Astrocyte of the hippocampus (primary cell): ENCODE measurements around the gene SUCLG1.
"Not testable (repeated sequence)": the region's sequence is repeated elsewhere in the genome, so short reads cannot be mapped to it uniquely, and the experiment has no call there.

ENCODE experiments used
- DNase-seq: peaks from one replicate; pipeline ENCODE4 v3.0.0; 2011; ENCODE audit warnings: low read depth, low spot score

The SUCLG1 gene

GRCh38 chr2:84459018-84459943 is at the start of gene SUCLG1:
Gene SUCLG1, minus strand, starts transcription at chr2:84459280. Its CDS starts 11 bp downstream, at chr2:84459269.
- DNase-seq, result peak; percentile 92

- no peak for DNase-seq
Measured at GRCh38 chr2:84498150-84498799, 39.2 kb upstream of the SUCLG1 start.

GRCh38 chr2:84497285-84497684 is 38.2 kb upstream of the SUCLG1 start:
- DNase-seq, result no peak

GRCh38 chr2:84496386-84496785 is 37.3 kb upstream of the SUCLG1 start:
- DNase-seq, result no peak

GRCh38 chr2:84495539-84496146 is 36.6 kb upstream of the SUCLG1 start:
- DNase-seq, result peak; percentile 79

- peak; percentile 3 for DNase-seq
Measured at GRCh38 chr2:84494070-84494469, 35.0 kb upstream of the SUCLG1 start.

GRCh38 chr2:84493514-84493913 is 34.4 kb upstream of the SUCLG1 start:
- DNase-seq, result peak; percentile 87

- peak; percentile 7 for DNase-seq
Measured at GRCh38 chr2:84492571-84492970, 33.5 kb upstream of the SUCLG1 start.

- no peak for DNase-seq
Measured at GRCh38 chr2:84491741-84492140, 32.7 kb upstream of the SUCLG1 start.

GRCh38 chr2:84491256-84491655 is 32.2 kb upstream of the SUCLG1 start:
- DNase-seq, result no peak

GRCh38 chr2:84487298-84487996 is 28.4 kb upstream of the SUCLG1 start:
- DNase-seq, result peak; percentile 66

- DNase-seq, result peak; percentile 69
Measured at GRCh38 chr2:84486441-84487115, 27.5 kb upstream of the SUCLG1 start.

GRCh38 chr2:84483320-84483719 is 24.2 kb upstream of the SUCLG1 start:
- DNase-seq, result no peak

- no peak for DNase-seq
Measured at GRCh38 chr2:84482603-84483002, 23.5 kb upstream of the SUCLG1 start.

- peak; percentile 64 for DNase-seq
Measured at GRCh38 chr2:84481702-84482101, 22.6 kb upstream of the SUCLG1 start.

GRCh38 chr2:84478867-84479266 is 19.8 kb upstream of the SUCLG1 start:
- no peak for DNase-seq

- DNase-seq, result no peak
Measured at GRCh38 chr2:84477886-84478285, 18.8 kb upstream of the SUCLG1 start.

- DNase-seq, result no peak
Measured at GRCh38 chr2:84474176-84474575, 15.1 kb upstream of the SUCLG1 start.

- no peak for DNase-seq
Measured at GRCh38 chr2:84472856-84473565, 13.9 kb upstream of the SUCLG1 start.

- DNase-seq, result not testable (repeated sequence)
Measured at GRCh38 chr2:84472423-84472822, 13.3 kb upstream of the SUCLG1 start.

GRCh38 chr2:84467389-84467788 is 8.3 kb upstream of the SUCLG1 start:
- no peak for DNase-seq
